Heart left ventricle (tissue), 16 donors: ENCODE data around the gene ZNF586. TPM values are rescaled to one million over a fixed set of nuclear protein-coding genes. Genes with fewer than 3 reads are reported as not detected.
"Not testable (repeated sequence)": the region's sequence is repeated elsewhere in the genome, so short reads cannot be mapped to it uniquely, and the experiment has no call there.

Experiments
- ATAC-seq, 4 donors: fragments of 200-7000 bp; cut with Tn5 transposase; one replicate each; pipeline ENCODE4 v1.9.1; 2020 to 2022; ENCODE audit warnings: moderate library complexity in 4 of 4, mild to moderate bottlenecking in 3 of 4, moderate number of reproducible peaks in 1 of 4
- DNase-seq, 5 donors: peaks; one replicate each; pipeline ENCODE4 v3.0.0-alpha.2; 2020
- H3K27ac ChIP-seq, 12 donors: fragments of 200-600 bp; sonication (generic) in 4 of 12; one replicate each; pipeline versions ENCODE4 v1.5.0 to v1.8.0; 2016 to 2022; ENCODE audit warnings: mild to moderate bottlenecking in 2 of 12
- H3K27me3 ChIP-seq, 9 donors: fragments of 200-600 bp; sonication (generic) in 2 of 9; one replicate each; pipeline versions ENCODE4 v1.5.1 to v1.8.0; 2016 to 2022; ENCODE audit warnings: mild to moderate bottlenecking in 3 of 9
- H3K36me3 ChIP-seq, 9 donors: fragments of 200-600 bp; sonication (generic) in 2 of 9; one replicate each; pipeline versions ENCODE4 v1.5.0 to v1.8.0; 2018 to 2022; ENCODE audit warnings: mild to moderate bottlenecking in 2 of 9
- H3K4me1 ChIP-seq, 12 donors: fragments of 200-600 bp; sonication (generic) in 4 of 12; one replicate each; pipeline versions ENCODE4 v1.5.0 to v1.8.0; 2016 to 2022; ENCODE audit warnings: mild to moderate bottlenecking in 3 of 12
- H3K4me3 ChIP-seq, 12 donors: fragments of 200-600 bp; sonication (generic) in 4 of 12; one replicate each; pipeline versions ENCODE4 v1.5.0 to v1.8.0; 2017 to 2022; ENCODE audit warnings: mild to moderate bottlenecking in 9 of 12, moderate library complexity in 4 of 12
- H3K9me3 ChIP-seq, 12 donors: fragments of 200-600 bp; sonication (generic) in 4 of 12; one replicate each; pipeline versions ENCODE4 v1.5.0 to v1.8.0; 2016 to 2022; ENCODE audit warnings: mild to moderate bottlenecking in 1 of 12
- POLR2A ChIP-seq, 2 donors: fragments of 450-650 bp; IDR thresholded peaks; one replicate each; pipeline ENCODE4 v1.6.1; 2017; ENCODE audit warnings: antibody characterized with exemption in 2 of 2, mild to moderate bottlenecking in 2 of 2, moderate library complexity in 2 of 2
- WGBS, 4 donors: extraction: QIAGEN DNeasy Blood & Tissue Kit in 2 of 4; methylation state at CpG; one replicate each; pipeline versions ENCODE4 v1.1.5 to v1.1.7; 2013 to 2018; 5-methylcytosine and 5-hydroxymethylcytosine counted together
- intact Hi-C, 10 donors: fragments of 100-400 bp; cut with DNase I; formaldehyde crosslinking; loops; one replicate each; pipeline versions ENCODE4 v1.11.1 to v1.14.2; 2022
- polyA plus RNA-seq, 2 donors: library from polyadenylated mRNA; stranded (reverse); fragments of 200-250 nt; gene quantifications; one replicate each; pipeline ENCODE4 v1.2.3, GENCODE V29; 2013
- total RNA-seq, 9 donors: library from RNA; depleted of rRNA in 2 of 9; stranded (reverse); fragments of >200 nt in 2 of 9; fragmentation: NEBNext Ultra II Directional in 3 of 9; extraction: Animal tissue kit (Norgen Biotek cat#: 25700) in 3 of 9; gene quantifications; one replicate each; pipeline versions ENCODE4 v1.1.0 to v1.2.4, GENCODE V29; 2016 to 2023
- TF ChIP-seq, protein P1 (sequence below), 12 donors: fragments of 200-600 bp; sonication (generic) in 4 of 12; IDR thresholded peaks; one replicate each; pipeline versions ENCODE4 v1.5.0 to v1.8.0; 2018 to 2022; ENCODE audit warnings: antibody characterized with exemption in 12 of 12, mild to moderate bottlenecking in 5 of 12
- donor health status: ischemic (EF 13 %, LVEDD 7.1; RV severe dilation, severe dysfunction).
- donor health status: healthy with polysubstance abuse.
- donor health status: DM: no; HTN: yes; CAD: no.
- donor health status: DM: no; HTN: no; CAD: no.
- donor health status: ischemic (EF 25% LVEDD 6.9; RV normal size, moderate dysfunction).
- donor health status: ischemic (EF 25% LVEDD 5.7; RV mildly dilated, moderate dysfunction).
- donor health status: healthy.
- donor health status: DM: yes; HTN: yes; CAD: no.
- donor health status: ischemic (EF 35%, LVEDD 5.7; RV mildly dilated, moderate dysfunction).
- donor health status: nonischemic (EF 11% LVEDD 7.7; RV severe dilation, severe dysfunction).
- donor health status: DM: yes; HTN: yes; CAD: no.
- donor health status: PGD.
- donor health status: ischemic (EF 29% LVEDD 5.4; RV normal size, mild dysfunction).
- donor health status: nonischemic (EF 23%, LVEDD 6.1; RV moderate dilation, normal function).

The ZNF586 gene
- total and polyA plus RNA-seq, 11 donors = 6.7 to 13.3 (median 11.9) TPM

DNA sequence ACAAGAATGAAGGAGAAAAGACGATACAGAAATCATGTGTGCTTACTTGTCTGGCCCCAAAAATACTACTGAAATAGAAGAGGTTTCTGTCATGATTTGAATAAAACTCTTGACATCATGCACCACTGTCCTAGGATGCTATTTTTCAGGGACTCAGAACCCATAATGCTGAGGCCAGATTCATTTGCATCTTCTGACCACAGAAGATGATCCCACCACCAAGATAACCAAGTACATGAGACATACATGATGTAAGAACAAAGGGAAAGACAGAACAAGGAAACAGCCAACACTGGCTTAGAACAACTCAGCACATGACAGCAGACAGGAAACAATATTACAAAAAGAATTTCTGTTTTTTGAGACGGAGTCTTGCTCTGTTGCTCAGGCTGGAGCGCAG, 42.8 kb downstream of the ZNF586 start:
- peaks cover 0 to 28% (median 9%) of the 10 kb centered on the region in 12 donors for H3K4me1 ChIP-seq
- no peak overlapping the region for H3K4me3 ChIP-seq
- no peak for TF ChIP-seq POLR2A (IDR thresholded peaks at IDR 0.05)
- TF ChIP-seq, protein P1, sequence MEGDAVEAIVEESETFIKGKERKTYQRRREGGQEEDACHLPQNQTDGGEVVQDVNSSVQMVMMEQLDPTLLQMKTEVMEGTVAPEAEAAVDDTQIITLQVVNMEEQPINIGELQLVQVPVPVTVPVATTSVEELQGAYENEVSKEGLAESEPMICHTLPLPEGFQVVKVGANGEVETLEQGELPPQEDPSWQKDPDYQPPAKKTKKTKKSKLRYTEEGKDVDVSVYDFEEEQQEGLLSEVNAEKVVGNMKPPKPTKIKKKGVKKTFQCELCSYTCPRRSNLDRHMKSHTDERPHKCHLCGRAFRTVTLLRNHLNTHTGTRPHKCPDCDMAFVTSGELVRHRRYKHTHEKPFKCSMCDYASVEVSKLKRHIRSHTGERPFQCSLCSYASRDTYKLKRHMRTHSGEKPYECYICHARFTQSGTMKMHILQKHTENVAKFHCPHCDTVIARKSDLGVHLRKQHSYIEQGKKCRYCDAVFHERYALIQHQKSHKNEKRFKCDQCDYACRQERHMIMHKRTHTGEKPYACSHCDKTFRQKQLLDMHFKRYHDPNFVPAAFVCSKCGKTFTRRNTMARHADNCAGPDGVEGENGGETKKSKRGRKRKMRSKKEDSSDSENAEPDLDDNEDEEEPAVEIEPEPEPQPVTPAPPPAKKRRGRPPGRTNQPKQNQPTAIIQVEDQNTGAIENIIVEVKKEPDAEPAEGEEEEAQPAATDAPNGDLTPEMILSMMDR (IDR thresholded peaks at IDR 0.05) = no peak
- H3K27ac ChIP-seq = peak overlapping the region in 1 of 12 donors; percentile 25
- 82 to 91% (median 89%) methylated on average over 3 of the region's 3 CpGs for WGBS, 4 donors
- intact Hi-C loops = no loop called here
- no peaks in the 10 kb centered on the region for H3K27me3 ChIP-seq
- ATAC-seq = no peak
- peaks cover 0 to 48% (median 38%) of the 10 kb centered on the region in 9 donors for H3K36me3 ChIP-seq
- DNase-seq = no peak
- no peaks in the 10 kb centered on the region for H3K9me3 ChIP-seq

DNA sequence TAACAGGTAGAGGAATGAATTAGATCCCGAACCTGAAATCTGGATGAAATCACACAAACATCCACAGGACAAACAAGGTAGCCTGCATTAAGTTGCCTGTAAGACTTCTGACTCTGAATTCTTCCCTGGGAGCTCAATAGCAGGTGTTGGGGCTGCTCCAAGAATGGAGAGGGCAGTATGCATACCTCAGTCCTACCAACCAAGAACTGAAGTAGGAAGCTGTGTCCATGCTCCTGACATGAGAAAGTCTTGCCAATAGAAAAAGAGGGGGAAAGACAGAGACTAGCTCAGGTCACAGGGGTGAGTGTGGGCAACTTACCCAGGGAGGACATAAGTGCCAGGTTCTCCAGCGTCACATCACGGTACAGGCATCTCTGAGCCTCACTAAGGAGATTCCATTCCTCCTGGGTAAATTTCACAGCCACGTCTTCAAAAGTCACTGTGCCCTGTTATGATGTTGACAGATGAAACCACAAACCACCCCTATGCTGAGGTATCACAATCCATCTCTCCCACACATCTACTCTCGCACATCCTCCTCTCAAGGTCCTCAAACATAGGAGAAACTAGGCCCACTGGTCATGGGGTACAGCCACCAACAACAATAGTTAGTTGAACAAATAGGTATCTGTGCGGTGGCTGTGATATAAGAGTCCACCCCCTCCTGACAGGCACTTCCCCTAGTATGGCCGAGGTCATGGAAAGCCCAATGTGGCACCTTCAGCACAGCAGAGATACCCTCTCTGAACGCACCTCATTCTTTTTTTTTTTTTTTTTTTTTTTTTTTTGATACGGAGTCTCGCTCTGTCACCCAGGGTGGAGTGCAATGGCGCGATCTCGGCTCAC, 43.7 kb downstream of the ZNF586 start:
- intact Hi-C loops, H3K9me3 ChIP-seq, DNase-seq, H3K27me3 ChIP-seq, ATAC-seq: not testable (repeated sequence)
- H3K27ac ChIP-seq = peak overlapping the region in 3 of 12 donors; percentile 25 to 83 (median 78)
- peak overlapping the region in 8 of 12 donors; percentile 63 to 93 (median 80) for H3K4me3 ChIP-seq
- H3K36me3 ChIP-seq = peaks cover 0 to 39% (median 28%) of the 10 kb centered on the region in 9 donors
- WGBS, 4 donors = 83 to 94% (median 91%) methylated on average over 12 to 13 of the region's 13 CpGs
- peaks cover 0 to 28% (median 9%) of the 10 kb centered on the region in 12 donors for H3K4me1 ChIP-seq

DNA sequence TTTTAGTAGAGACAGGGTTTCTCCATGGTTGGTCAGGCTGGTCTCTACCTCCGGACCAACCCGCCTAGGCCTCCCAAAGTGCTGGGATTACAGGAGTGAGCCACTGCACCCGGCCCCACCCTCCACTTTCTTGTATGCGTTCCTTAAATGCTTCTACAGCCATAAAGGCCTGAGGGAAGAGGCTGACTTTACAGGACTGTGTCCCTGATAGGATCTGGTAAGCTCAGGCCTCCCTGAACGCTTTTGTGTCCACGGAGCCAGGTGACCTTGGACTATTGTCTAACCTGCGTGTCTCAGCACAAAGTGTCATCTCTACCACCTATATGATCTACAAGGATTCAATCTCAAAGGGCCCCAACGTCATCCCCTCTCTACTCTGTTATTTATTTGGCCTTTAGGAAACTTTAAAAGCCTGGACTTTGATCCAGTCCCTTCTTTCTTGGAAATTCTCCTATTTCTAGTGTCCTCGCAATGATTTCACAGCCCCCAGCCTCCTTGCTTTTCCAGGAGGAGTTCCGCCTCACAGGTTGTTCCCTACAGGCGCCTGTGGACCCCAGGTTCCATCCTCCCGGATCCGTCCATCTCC, 44.5 kb downstream of the ZNF586 start:
- Histone ChIP-seq H3K27me3 (no peaks in the 10 kb centered on the region), H3K9me3 (no peaks in the 10 kb centered on the region), H3K27ac (peak overlapping the region in 11 of 12 donors; percentile 72 to 92 (median 78)), H3K4me3 (peak overlapping the region; percentile 52 to 93 (median 82)), H3K36me3 (peaks cover 0 to 33% (median 23%) of the 10 kb centered on the region in 9 donors), H3K4me1 (peaks cover 0 to 31% (median 9%) of the 10 kb centered on the region in 12 donors)
- TF ChIP-seq, protein P1 (IDR thresholded peaks at IDR 0.05) = no peak
- TF ChIP-seq POLR2A (IDR thresholded peaks at IDR 0.05) = no peak
- intact Hi-C loops = no loop called here
- no peak for DNase-seq
- ATAC-seq = peak in 2 of 4 donors; percentile 17 to 21
- WGBS, 4 donors = 20 to 28% (median 22%) methylated on average over 13 of the region's 13 CpGs

DNA sequence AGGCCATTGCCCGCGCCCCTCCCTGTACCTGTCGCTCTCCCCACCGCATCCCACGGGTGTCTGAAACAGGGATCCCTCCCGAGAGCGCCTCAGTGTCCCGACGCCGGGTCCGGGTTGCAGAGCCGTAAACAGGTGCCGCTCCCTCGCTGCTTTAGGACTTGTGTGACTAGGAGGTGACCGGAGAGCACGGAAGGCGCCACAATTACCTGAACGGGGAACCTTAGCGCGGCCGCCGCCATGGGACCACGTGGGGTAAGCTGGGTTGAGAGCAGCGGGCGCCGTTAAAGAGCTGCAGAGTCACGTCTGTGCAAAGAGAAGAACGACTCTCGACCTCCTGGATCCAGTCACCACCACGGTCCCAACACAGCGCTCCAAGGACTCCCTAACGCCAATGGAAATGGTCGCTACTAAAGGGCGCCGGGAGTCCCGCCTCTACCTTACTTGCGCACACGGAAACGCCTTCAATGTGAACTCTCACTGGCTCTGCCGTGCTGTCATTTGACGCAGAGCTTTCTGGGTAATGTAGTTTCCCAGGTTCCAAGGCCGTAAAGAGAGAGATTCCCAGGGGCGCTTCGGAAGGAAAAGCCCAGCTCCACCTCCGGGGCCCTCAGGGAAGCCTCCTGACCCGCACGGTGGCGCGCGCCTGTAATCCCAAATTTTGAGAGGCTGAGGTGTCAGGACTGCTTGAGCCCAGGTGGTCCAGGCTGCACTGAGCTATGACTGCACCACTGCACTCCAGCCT, 45.2 kb downstream of the ZNF586 start, which contains the start of gene ZNF552:
TSS of gene ZNF552 (minus strand) at position 409 of the 742 bp plus-strand sequence. CDS start at position 239, 170 bp downstream.
- H3K36me3 ChIP-seq = peaks cover 0 to 26% (median 17%) of the 10 kb centered on the region in 9 donors
- peaks cover 0 to 32% (median 9%) of the 10 kb centered on the region in 12 donors for H3K4me1 ChIP-seq
- no peaks in the 10 kb centered on the region for H3K9me3 ChIP-seq
- TF ChIP-seq, protein P1 (IDR thresholded peaks at IDR 0.05) = no peak
- peak in 1 of 2 donors; percentile 93 for TF ChIP-seq POLR2A (IDR thresholded peaks at IDR 0.05)
- WGBS, 4 donors = 0 to 1% (median 0%) methylated on average over 33 to 50 of the region's 50 CpGs
- peak; percentile 91 to 96 (median 94) for ATAC-seq
- peak within 1 kb of the TSS; percentile 52 to 93 (median 82) for H3K4me3 ChIP-seq
- intact Hi-C loops = no loop called here
- peak within 1 kb of the TSS in 11 of 12 donors; percentile 72 to 92 (median 78) for H3K27ac ChIP-seq
- H3K27me3 ChIP-seq = no peaks in the 10 kb centered on the region
- peak; percentile 88 to 91 (median 88) for DNase-seq
